Brain pericyte (primary cell): ENCODE data around the gene GPATCH4.
"Not testable (repeated sequence)": the region's sequence is repeated elsewhere in the genome, so short reads cannot be mapped to it uniquely, and the experiment has no call there.

Experiments
- DNase-seq: peaks from one replicate; pipeline ENCODE4 v3.0.0-alpha.2; 2012; ENCODE audit warnings: low read depth, low spot score

The GPATCH4 gene

DNA sequence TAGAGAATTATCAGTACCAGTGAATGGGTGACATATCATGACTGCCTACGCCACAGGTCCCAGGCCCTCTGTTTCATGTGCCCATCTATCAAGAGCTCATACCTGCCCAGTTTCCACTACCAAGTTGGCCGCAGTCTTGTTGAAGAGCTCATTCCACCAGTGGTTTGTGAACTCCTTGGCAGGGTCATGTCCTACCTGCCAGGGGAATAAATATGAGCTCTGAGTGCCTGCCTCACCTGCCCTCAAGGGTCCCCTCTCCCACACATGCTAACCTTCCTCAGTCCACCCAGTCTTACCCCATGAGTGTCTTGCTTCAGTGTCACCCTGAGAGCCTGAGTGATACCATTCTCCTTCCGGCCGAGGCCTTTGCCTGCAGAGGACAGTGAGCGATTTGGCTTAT lies 3.2 kb downstream of the GPATCH4 start:
- no peak for DNase-seq

DNA sequence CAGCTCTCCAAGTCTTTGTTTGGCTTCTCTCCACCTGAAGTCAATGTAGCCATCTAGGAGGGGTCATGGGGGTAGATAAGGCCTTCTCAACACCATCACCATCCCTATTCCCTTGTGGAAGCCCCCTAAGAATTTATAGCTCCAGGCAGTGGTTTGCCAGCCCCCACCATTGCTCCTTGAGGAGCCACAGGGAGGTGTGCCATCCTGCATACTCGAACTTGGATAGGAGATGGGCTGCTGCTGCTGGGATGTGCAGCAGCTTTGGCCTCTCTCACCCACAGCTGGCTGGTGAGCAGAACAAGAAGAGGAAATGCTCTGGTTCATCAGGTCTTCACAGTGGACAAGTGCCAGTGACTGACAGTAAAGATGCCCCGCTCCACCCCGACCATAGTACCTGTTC lies 4.9 kb downstream of the GPATCH4 start:
- DNase-seq, result no peak

DNA sequence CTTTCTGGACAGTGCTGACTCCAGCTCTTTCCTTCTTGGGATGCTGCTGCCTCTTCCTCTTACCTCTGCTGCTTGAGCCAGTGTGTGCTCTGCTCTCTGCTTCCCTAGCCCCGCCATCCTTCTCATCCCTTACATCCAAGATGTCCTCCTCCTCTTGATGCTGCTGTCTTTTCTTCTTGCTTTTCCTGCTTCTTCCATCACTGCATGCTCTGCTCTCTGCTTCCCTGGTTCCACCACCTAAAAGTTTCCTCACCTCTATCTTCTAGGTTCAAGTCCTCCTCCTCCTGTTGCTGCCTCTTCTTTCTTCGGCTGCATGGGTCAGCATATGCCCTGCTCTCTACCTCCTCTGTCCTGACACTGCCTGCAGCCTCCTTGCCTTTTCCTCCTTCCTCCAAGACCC lies 6.3 kb downstream of the GPATCH4 start:
- no peak for DNase-seq

DNA sequence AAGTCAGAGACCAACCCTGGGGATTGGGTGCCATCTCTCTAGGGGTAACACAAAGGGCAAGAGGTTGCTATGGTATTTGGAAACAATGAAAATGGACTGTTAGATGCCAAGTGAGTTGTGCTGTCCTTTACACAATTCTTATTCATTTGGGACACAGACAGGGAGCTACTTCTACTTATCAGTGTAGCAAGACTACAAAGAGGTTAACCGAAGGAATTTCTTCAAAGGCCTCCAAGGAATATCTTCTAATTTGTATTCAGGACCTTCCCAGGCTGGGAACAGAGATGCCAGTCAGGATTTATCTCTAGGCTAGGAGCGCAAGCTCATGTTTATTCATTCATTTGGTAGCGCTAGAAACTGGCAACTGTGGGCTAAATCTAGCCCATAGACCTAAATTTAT lies 7.1 kb downstream of the GPATCH4 start:
- no peak for DNase-seq

DNA sequence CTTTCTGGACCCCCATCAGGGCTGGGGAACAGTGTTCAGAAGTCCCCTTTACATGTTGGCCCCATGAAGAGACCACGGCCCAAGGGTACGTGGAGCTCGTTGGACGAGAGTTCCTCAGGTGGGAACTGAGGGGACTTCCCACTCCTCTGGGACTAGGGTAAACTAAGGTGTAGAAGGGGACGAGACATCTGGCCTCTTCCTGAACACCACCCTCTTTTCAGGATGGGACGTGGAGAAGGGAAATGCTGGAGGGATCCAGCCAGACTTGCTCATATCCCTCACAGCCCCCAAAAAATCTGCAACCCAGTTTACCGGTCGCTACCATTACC lies 7.7 kb downstream of the GPATCH4 start:
- no peak for DNase-seq

DNA sequence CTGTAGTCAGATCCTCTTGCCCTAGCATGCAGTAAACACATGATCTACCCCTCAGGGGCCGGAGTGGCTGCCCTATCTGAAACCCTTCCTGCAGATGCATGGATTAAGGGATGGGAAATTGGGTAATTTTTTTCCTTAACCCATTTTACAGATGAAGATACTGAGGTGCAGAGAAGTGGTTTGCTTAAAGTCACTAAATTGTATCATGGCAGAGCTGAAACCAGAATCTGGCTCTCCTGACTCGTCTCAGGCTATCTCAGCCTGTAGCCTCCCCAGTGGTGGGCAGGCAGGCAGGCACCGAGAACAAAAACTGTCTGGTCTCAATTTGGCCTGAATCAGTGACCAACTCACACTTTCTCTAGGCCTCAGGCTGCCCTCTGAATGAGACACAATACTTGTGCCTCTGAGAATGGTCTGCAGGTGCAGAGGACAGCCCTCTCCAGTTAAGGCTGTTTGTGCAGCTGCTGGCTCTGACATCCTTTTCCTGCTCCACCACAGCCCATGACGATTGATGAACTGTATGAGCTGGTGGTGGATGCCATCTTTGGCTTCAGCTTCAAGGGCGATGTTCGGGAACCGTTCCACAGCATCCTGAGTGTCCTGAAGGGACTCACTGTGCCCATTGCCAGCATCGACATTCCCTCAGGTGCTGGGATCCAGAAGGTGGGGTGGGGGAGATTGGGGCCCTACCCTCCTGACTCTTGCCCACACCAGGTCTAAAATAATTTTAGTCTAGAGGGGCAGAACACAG lies 8.2 kb downstream of the GPATCH4 start:
- DNase-seq, result no peak

GRCh38 chr1:156592158-156592909 lies 8.9 kb downstream of the GPATCH4 start:
- DNase-seq, result no peak

DNA sequence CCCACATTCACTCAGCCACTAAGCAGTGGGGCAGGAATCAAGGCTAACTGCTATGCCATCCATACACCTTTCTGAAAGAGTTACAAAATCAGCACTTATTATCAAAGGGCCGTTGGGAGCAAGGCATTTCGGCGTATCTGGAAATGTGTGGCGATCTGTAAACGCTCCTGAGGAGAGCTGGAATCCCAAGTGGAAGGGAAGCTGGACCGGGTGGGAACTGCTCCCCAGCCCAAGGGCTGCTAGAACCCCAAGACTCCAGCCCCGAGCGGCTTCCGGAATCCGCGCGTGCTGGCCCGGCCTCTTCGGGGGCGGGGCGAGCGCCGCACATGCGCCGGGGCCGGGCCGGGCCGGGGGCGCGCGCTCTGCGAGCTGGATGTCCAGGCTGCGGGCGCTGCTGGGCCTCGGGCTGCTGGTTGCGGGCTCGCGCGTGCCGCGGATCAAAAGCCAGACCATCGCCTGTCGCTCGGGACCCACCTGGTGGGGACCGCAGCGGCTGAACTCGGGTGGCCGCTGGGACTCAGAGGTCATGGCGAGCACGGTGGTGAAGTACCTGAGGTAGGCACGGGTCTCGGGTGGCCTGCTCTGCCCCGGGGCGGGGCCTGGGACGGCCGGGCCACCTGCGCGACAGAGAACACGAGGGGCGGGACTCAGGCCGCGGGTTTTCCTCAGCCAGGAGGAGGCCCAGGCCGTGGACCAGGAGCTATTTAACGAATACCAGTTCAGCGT lies 9.7 kb downstream of the GPATCH4 start, which contains the start of gene NAXE:
TSS of gene NAXE (plus strand) at position 345 of the 726 bp plus-strand sequence. CDS start at position 374, 29 bp downstream.
- no peak for DNase-seq

- DNase-seq, result no peak
These were observed 10.2 kb downstream of the GPATCH4 start for GRCh38 chr1:156591181-156591431.

DNA sequence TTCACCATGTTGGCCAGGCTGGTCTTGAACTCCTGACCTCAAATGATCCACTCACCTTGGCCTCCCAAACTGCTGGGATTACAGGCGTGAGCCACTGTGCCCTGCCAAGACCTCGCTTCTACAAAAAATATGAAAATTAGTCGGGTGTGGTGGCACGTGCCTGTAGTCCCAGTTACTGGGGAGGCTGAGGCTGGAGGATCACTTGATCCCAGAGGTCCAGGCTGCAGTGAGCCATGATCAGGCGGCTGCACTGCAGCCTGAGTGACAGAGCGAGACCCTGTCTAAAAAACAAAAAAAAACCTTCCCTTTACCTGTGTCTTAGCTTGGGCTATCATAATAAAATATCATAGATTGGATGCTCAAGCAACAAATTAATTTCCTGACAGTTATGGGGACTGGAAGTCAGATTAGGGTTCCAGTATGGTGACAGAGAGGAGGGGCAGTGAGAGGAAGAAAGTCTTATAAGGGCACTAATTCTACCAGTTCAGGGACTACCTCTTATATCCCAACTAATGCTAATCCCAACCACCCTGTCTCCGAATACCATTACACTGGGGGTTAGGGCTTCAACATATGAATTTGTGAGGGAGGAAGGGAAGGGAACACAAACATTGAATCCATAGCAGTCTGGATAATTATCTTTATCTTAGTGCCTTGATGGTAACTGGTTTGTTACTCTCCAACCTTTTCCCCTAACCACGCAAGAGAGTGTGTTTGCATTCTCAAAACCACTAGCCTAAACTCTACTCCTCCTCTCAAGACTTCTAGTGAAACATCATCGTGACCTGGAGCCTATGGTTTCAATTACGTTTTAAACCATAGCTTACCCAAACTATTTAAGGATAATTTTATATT lies 10.7 kb downstream of the GPATCH4 start:
- no peak for DNase-seq

DNA sequence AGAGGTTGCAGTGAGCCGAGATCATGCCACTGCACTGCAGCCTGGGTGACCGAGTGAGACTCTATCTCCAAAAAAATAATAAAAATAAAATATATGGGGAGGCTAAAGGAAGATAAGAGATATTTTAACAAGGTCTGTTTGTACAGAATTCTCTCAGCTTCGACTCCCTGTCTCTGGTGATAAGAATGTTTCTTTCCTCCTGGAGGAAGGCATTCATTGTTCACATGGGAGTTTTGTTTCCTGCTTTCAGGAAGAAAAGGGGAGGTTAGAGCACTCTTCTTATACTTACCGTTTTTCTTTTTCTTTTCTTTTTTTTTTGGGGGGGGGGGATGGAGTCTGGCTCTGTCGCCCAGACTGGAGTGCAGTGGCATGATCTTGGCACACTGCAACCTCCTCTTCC lies 11.7 kb downstream of the GPATCH4 start:
- DNase-seq, result no peak

GRCh38 chr1:156587927-156588326 lies 13.4 kb downstream of the GPATCH4 start:
- not testable (repeated sequence) for DNase-seq

GRCh38 chr1:156586892-156587477 lies 14.3 kb downstream of the GPATCH4 start:
- no peak for DNase-seq

- DNase-seq, result no peak
These were observed 15.0 kb downstream of the GPATCH4 start for GRCh38 chr1:156586323-156586722.

- no peak for DNase-seq
These were observed 16.5 kb downstream of the GPATCH4 start for GRCh38 chr1:156584813-156585212.

DNA sequence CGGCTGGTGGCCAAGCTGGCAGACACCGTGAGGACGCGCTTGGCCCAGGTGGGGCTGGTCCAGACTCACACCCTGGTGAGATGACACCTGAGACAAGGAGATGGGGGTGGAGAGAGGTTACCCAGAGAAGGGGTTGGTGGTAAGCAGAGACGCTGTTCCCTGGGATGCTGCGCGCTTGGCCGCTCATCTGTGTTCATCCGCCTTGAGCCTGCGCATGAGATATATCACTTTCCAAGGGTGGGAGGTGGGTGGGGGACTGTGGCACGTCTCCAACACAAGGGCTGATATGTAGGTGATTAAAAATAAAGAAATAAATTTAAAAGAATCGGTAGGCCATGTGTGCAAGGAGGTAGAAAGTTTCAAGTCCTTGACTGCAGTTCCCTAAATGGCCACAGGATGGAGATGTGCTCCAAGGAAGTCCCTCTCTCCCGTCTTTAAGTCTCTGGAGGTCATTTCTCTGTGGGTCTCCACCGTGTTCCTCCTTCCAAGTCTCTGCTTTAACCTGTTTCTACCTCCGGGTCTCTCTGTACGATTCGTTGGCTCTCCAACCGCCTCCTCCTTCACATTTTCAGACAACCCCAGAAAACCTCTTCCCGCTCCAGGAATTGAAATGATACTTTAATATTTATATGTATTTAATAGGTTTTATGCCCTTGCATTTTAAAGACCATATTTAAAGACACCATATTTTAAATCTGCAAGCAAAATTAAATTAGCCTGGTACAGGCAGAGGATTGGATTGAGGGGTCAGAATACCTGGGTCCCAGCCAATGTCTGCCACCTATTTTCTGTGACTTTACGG lies 17.3 kb downstream of the GPATCH4 start:
- peak; percentile 27 for DNase-seq

DNA sequence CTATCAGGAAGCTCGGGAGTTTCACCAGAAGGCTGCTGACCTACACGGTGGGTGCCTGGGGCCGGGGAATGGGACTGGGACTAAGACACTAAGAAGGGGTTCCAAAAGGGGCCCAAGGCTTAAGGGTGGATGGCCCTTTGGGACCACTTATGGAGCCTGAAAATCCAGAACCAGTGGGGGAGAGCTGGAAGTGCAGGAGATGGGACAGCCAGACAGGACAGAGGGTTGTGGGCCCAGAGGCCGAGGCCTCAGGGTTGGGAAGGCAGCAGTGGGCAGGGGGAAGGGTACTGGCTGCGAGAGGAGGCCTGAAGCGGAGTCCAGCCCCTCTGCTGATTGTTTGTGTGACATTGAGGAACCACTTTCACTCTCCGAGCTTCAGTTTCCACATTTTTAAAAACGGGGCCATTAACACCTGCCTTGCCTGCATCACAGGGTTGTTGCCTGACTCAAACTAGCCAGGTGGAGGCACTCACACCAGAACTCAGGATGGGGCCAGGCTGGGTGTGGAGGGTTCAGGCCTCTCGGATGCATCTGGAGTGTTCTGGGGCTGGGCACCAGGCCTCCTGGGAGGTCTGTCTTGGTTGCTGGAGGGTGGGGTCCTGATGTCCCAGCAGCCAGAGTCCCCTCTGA lies 18.8 kb downstream of the GPATCH4 start:
- DNase-seq, result no peak

- DNase-seq, result no peak
These were observed 19.5 kb downstream of the GPATCH4 start for GRCh38 chr1:156581661-156582387.

- no peak for DNase-seq
These were observed 21.8 kb downstream of the GPATCH4 start, which contains the start of gene TTC24 for GRCh38 chr1:156579472-156579871. TTC24 (plus strand) TSS chr1:156579723; CDS start chr1:156581365, 1,642 bp downstream.
